SK-N-MC (cell line): ENCODE results near the gene UGT1A6.

Source experiments
- DNase-seq: peaks from one replicate; pipeline ENCODE4 v3.0.0-alpha.2; 2011; ENCODE audit warnings: low read depth, low spot score
- H3K27ac ChIP-seq: fragments of 200-600 bp; sonication (generic); 2 replicates; pipeline ENCODE4 v1.5.1; 2016; ENCODE audit warnings: mixed run types
- H3K36me3 ChIP-seq: fragments of 200-600 bp; sonication (generic); 2 replicates; pipeline ENCODE4 v1.6.1; 2017; ENCODE audit warnings: antibody characterized with exemption, low read length, mixed read lengths; ENCODE audit not compliant: insufficient read depth
- H3K4me3 ChIP-seq: fragments of 200-600 bp; sonication (generic); 2 replicates; pipeline ENCODE4 v1.5.1; 2016
- H3K9ac ChIP-seq: fragments of 200-600 bp; sonication (generic); 2 replicates; pipeline ENCODE4 v1.8.0; 2017; ENCODE audit warnings: mixed run types, mixed read lengths; ENCODE audit not compliant: insufficient read length
- H3K9me3 ChIP-seq: fragments of 200-600 bp; sonication (generic); 2 replicates; pipeline ENCODE4 v1.6.1; 2017; ENCODE audit warnings: low read depth, mild to moderate bottlenecking, antibody characterized with exemption, low read length, moderate library complexity, mixed read lengths
- EZH2 ChIP-seq: fragments of 200-600 bp; sonication (generic); IDR thresholded peaks from one replicate; pipeline ENCODE4 v1.6.1; 2017; ENCODE audit warnings: antibody characterized with exemption
- FOXP2 ChIP-seq: optimal IDR thresholded peaks from 2 replicates; pipeline ENCODE3; 2011; ENCODE audit warnings: mild to moderate bottlenecking, moderate library complexity; ENCODE audit not compliant: insufficient read depth; ENCODE audit errors: extremely low read length, control extremely low read depth
- POLR2AphosphoS5 ChIP-seq: IDR thresholded peaks from 2 replicates; pipeline ENCODE4 v1.6.1; 2012; ENCODE audit warnings: mild to moderate bottlenecking, low read depth, low read length, borderline replicate concordance

Gene UGT1A6

DNA sequence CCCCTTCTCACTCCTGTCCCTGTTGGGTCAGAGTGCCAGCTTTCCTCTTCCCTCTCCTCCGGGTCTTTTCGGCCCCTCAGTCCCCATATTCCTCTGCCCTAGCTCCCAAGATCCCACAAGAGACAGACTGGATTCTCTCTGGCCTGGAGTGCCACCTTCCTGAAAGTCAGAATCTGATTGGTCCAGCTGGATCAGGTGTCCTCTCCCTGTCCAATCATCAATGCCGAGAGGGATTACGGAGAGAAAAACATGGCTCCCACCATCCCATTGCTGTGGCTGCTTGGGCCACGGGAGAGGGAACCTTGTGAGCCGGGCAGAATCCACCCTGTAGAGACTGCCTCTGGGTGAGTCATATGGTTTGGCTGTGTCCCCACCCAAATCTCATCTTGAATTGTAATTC, 82.7 kb downstream of the UGT1A6 start:
- Histone ChIP-seq H3K9ac (no peak overlapping the region), H3K4me3 (no peak overlapping the region), H3K36me3 (no peaks in the 10 kb centered on the region), H3K9me3 (no peaks in the 10 kb centered on the region), H3K27ac (no peak overlapping the region)
- DNase-seq: no peak
- no peak for TF ChIP-seq EZH2
- no peak for TF ChIP-seq FOXP2
- no peak for TF ChIP-seq POLR2AphosphoS5

DNA sequence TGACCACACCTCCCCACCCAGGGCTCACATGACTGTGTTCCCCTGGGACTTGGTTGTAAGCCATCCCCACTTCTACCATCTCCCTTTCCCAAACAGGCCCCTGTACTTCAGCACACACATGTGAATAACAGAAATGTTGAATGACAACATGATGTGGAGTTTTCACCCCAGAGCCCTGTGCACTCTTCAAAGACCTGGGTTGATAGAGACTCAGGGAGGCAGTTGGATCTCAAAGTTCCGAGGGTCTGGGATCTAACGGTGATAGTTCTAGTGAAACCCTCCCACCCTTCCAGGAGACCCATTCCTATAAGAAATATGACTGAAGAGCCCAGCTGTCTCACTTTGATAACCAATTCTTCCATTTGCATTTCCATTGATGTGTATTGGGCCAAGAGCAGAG, 85.3 kb downstream of the UGT1A6 start, which contains the start of gene MROH2A:
Gene MROH2A, plus strand, starts transcription at position 301 of the 400 bp plus-strand sequence. CDS start 1,029 bp downstream, outside the sequence.
- no peak for DNase-seq
- Histone ChIP-seq H3K4me3 (no peak within 1 kb of the TSS), H3K27ac (no peak within 1 kb of the TSS), H3K36me3 (no peaks in the 10 kb centered on the region), H3K9ac (no peak within 1 kb of the TSS), H3K9me3 (no peaks in the 10 kb centered on the region; the same call in 1 of the 2 replicates)
- TF ChIP-seq FOXP2 (no peak), EZH2 (no peak), POLR2AphosphoS5 (no peak)

GRCh38 chr2:233779722-233780121, 87.0 kb downstream of the UGT1A6 start:
- no peak for DNase-seq
- TF ChIP-seq EZH2 (no peak), POLR2AphosphoS5 (no peak), FOXP2 (no peak)
- Histone ChIP-seq H3K4me3 (no peak overlapping the region), H3K27ac (no peak overlapping the region), H3K9ac (no peak overlapping the region), H3K9me3 (peaks cover 4% of the 10 kb centered on the region; the same call in 1 of the 2 replicates), H3K36me3 (no peaks in the 10 kb centered on the region)

- Histone ChIP-seq H3K27ac (no peak overlapping the region), H3K9me3 (peaks cover 4% of the 10 kb centered on the region; the same call in 1 of the 2 replicates), H3K9ac (no peak overlapping the region), H3K4me3 (no peak overlapping the region), H3K36me3 (no peaks in the 10 kb centered on the region)
- no peak for DNase-seq
- TF ChIP-seq FOXP2 (no peak), EZH2 (no peak), POLR2AphosphoS5 (no peak)
Observed at GRCh38 chr2:233780771-233781170, 88.1 kb downstream of the UGT1A6 start.

DNA sequence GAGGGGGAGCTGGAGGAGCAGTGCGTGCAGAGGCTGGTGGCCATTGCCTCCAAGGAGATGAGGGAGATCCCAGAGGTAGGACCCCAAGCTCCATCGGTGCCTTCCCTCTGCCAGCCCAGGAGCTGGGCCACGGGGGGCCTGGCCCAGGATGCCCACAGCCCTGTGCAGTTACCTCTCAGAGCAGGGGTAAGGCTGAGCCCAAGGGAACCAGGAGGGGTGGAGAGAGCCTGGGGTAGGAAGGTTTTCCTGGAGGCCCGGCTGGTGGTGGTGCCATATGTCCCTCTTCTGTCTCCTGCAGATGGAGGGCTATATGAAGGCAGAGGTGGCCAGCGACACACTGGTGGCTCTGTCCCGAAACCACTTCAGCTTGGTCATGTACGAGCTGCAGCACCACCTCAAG, 96.9 kb downstream of the UGT1A6 start:
- TF ChIP-seq POLR2AphosphoS5 (no peak), FOXP2 (no peak), EZH2 (no peak)
- DNase-seq: no peak
- Histone ChIP-seq H3K4me3 (no peak overlapping the region), H3K9me3 (no peaks in the 10 kb centered on the region; the same call in 1 of the 2 replicates), H3K9ac (no peak overlapping the region), H3K27ac (peak overlapping the region; percentile 82), H3K36me3 (peaks cover 5% of the 10 kb centered on the region; the same call in 1 of the 2 replicates)

- H3K27ac ChIP-seq: peak overlapping the region; percentile 69
- no peaks in the 10 kb centered on the region; the same call in 1 of the 2 replicates for H3K9me3 ChIP-seq
- DNase-seq: no peak
Observed at GRCh38 chr2:233791151-233791882, 98.6 kb downstream of the UGT1A6 start.

GRCh38 chr2:233791883-233792329, 99.2 kb downstream of the UGT1A6 start:
- Histone ChIP-seq H3K4me3 (peak overlapping the region; percentile 67), H3K9me3 (no peaks in the 10 kb centered on the region), H3K27ac (no peak overlapping the region), H3K9ac (peak overlapping the region; percentile 53), H3K36me3 (peaks cover 7% of the 10 kb centered on the region; the same call in 1 of the 2 replicates)
- no peak for DNase-seq
- no peak for TF ChIP-seq FOXP2
- TF ChIP-seq EZH2: no peak
- no peak for TF ChIP-seq POLR2AphosphoS5

More at GRCh38 chr2:233791151-233791882, 98.6 kb downstream of the UGT1A6 start:
- peak overlapping the region; percentile 67 for H3K4me3 ChIP-seq
- no peak for TF ChIP-seq FOXP2
- no peak for TF ChIP-seq EZH2
- H3K9ac ChIP-seq: peak overlapping the region; percentile 53
- H3K36me3 ChIP-seq: peaks cover 7% of the 10 kb centered on the region; the same call in 1 of the 2 replicates

DNA sequence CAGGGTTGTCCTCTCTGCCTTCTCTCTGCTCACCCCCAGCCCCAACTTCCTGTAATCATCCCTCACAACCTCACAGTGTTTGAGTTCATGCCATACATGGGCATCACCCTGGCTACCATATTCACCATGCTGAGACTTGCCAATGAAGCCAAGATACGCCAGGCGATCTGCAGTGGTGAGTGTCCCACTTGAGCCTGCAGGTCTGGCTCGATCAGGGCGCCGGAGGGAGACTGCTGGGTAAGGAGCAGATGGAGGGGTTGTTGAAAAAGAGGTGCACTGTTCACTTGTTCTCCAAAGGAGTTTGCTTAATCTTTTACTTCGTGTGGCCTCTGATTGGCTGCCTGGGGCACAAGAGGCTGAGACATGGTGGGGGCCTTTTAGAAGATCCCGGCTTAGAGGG, 100.0 kb downstream of the UGT1A6 start:
- DNase-seq: no peak

More for the DNA sequence above, 100.0 kb downstream of the UGT1A6 start:
- H3K4me3 ChIP-seq: peak overlapping the region; percentile 67
- TF ChIP-seq EZH2 (no peak), POLR2AphosphoS5 (no peak), FOXP2 (no peak)
- no peaks in the 10 kb centered on the region for H3K9me3 ChIP-seq
- H3K36me3 ChIP-seq: peaks cover 7% of the 10 kb centered on the region; the same call in 1 of the 2 replicates
- no peak overlapping the region for H3K9ac ChIP-seq
- no peak overlapping the region for H3K27ac ChIP-seq
